Coronary artery (tissue), 2 donors: ENCODE data around the gene PLBD2.

Experiments used
- DNase-seq: peaks from one replicate; pipeline ENCODE4 v3.0.0-alpha.2; 2017; ENCODE audit warnings: low spot score
- H3K27ac ChIP-seq, 2 donors: fragments of 200-600 bp; sonication (generic); one replicate each; pipeline ENCODE4 v1.5.1; 2016 to 2019
- H3K4me3 ChIP-seq: fragments of 200-600 bp; sonication (generic); 2 replicates; pipeline ENCODE4 v1.5.1; 2016; ENCODE audit warnings: mild to moderate bottlenecking, moderate library complexity
- CTCF ChIP-seq: fragments of 200-600 bp; sonication (generic); IDR thresholded peaks from one replicate; pipeline ENCODE4 v1.5.1; 2019; ENCODE audit warnings: antibody characterized with exemption

Gene PLBD2

GRCh38 chr12:113374823-113375428, 16.5 kb downstream of the PLBD2 start:
- Histone ChIP-seq H3K4me3 (no peak overlapping the region), H3K27ac (no peak overlapping the region)
- no peak for DNase-seq
- TF ChIP-seq CTCF: no peak

- TF ChIP-seq CTCF: no peak
- Histone ChIP-seq H3K4me3 (no peak overlapping the region), H3K27ac (no peak overlapping the region)
- DNase-seq: no peak
These were observed 19.9 kb downstream of the PLBD2 start for GRCh38 chr12:113378291-113378690.

- H3K4me3 ChIP-seq: no peak overlapping the region
- no peak overlapping the region for H3K27ac ChIP-seq
- TF ChIP-seq CTCF: no peak
- no peak for DNase-seq
These were observed 22.8 kb downstream of the PLBD2 start for GRCh38 chr12:113381220-113381619.

GRCh38 chr12:113382206-113382605, 23.8 kb downstream of the PLBD2 start:
- TF ChIP-seq CTCF: no peak
- H3K4me3 ChIP-seq: no peak overlapping the region
- no peak for DNase-seq
- H3K27ac ChIP-seq: no peak overlapping the region

GRCh38 chr12:113384778-113385177, 26.4 kb downstream of the PLBD2 start:
- DNase-seq: no peak
- no peak overlapping the region for H3K4me3 ChIP-seq
- no peak for TF ChIP-seq CTCF
- no peak overlapping the region for H3K27ac ChIP-seq

GRCh38 chr12:113385282-113385882, 27.0 kb downstream of the PLBD2 start:
- Histone ChIP-seq H3K27ac (no peak overlapping the region), H3K4me3 (no peak overlapping the region)
- TF ChIP-seq CTCF: no peak
- DNase-seq: no peak

GRCh38 chr12:113386866-113387566, 28.6 kb downstream of the PLBD2 start:
- Histone ChIP-seq H3K27ac (no peak overlapping the region), H3K4me3 (no peak overlapping the region)
- no peak for TF ChIP-seq CTCF
- DNase-seq: no peak
